Trophoblast cell (in vitro differentiated cells and primary cell): ENCODE results near the gene GPR68.

ENCODE experiments used
- DNase-seq, 2 donors: peaks; one replicate each; pipeline ENCODE4 v3.0.0-alpha.2; 2016
- H2AFZ ChIP-seq: 2 replicates; pipeline ENCODE4 v1.6.1; 2013; ENCODE audit warnings: low read length, moderate library complexity, mild to moderate bottlenecking; ENCODE audit not compliant: insufficient read depth, poor library complexity
- H2AK5ac ChIP-seq: 2 replicates; pipeline ENCODE4 v1.6.1; 2013; ENCODE audit warnings: mild to moderate bottlenecking, low read length
- H2BK120ac ChIP-seq: 2 replicates; pipeline ENCODE4 v1.6.1; 2013; ENCODE audit warnings: low read length, mild to moderate bottlenecking, moderate library complexity; ENCODE audit not compliant: insufficient read depth, poor library complexity
- H2BK12ac ChIP-seq: 2 replicates; pipeline ENCODE4 v1.6.1; 2013; ENCODE audit warnings: mild to moderate bottlenecking, low read length, moderate library complexity
- H2BK5ac ChIP-seq: 2 replicates; pipeline ENCODE4 v1.6.1; 2013; ENCODE audit warnings: low read length, low read depth, moderate library complexity, mild to moderate bottlenecking; ENCODE audit not compliant: poor library complexity
- H3K14ac ChIP-seq: 2 replicates; pipeline ENCODE4 v1.6.1; 2013; ENCODE audit warnings: mild to moderate bottlenecking, low read length
- H3K18ac ChIP-seq: 2 replicates; pipeline ENCODE4 v1.6.1; 2013; ENCODE audit warnings: mild to moderate bottlenecking, low read length
- H3K23ac ChIP-seq: 2 replicates; pipeline ENCODE4 v1.6.1; 2013; ENCODE audit warnings: low read length
- H3K27ac ChIP-seq: 2 replicates; pipeline ENCODE4 v1.5.1; 2013; ENCODE audit warnings: low read depth, mild to moderate bottlenecking, inconsistent platforms, low read length, moderate library complexity
- H3K27me3 ChIP-seq: 2 replicates; pipeline ENCODE4 v1.6.1; 2013; ENCODE audit warnings: inconsistent platforms, mild to moderate bottlenecking, low read length, moderate library complexity; ENCODE audit not compliant: insufficient read depth
- H3K36me3 ChIP-seq, 2 experiments: 1 replicate in 1 of 2; 2 replicates in 1 of 2; pipeline ENCODE4 v1.6.1; 2013; ENCODE audit warnings: low read length in 2 of 2, mild to moderate bottlenecking in 2 of 2, moderate library complexity in 1 of 2; ENCODE audit not compliant: insufficient read depth in 2 of 2, control insufficient read depth in 1 of 2
- H3K4ac ChIP-seq: 2 replicates; pipeline ENCODE4 v1.6.1; 2013; ENCODE audit warnings: low read depth, mild to moderate bottlenecking, low read length, moderate library complexity
- H3K4me1 ChIP-seq, 2 experiments: 1 replicate in 1 of 2; 2 replicates in 1 of 2; pipeline ENCODE4 v1.6.1; 2013; ENCODE audit warnings: low read length in 2 of 2, mild to moderate bottlenecking in 2 of 2, moderate library complexity in 1 of 2; ENCODE audit not compliant: insufficient read depth in 2 of 2, control insufficient read depth in 1 of 2
- H3K4me2 ChIP-seq: 2 replicates; pipeline ENCODE4 v1.6.1; 2013; ENCODE audit warnings: inconsistent platforms, mild to moderate bottlenecking, low read length, moderate library complexity
- H3K4me3 ChIP-seq: 2 replicates; pipeline ENCODE4 v1.5.1; 2013; ENCODE audit warnings: mild to moderate bottlenecking, low read depth, low read length, inconsistent platforms
- H3K79me1 ChIP-seq: one replicate; pipeline ENCODE4 v1.6.1; 2013; ENCODE audit warnings: low read length
- H3K79me2 ChIP-seq: 2 replicates; pipeline ENCODE4 v1.6.1; 2013; ENCODE audit warnings: low read length, mild to moderate bottlenecking; ENCODE audit not compliant: control insufficient read depth, insufficient read depth, poor library complexity
- H3K9ac ChIP-seq: 2 replicates; pipeline ENCODE4 v1.6.1; 2013; ENCODE audit warnings: mild to moderate bottlenecking, low read length
- H3K9me3 ChIP-seq: 2 replicates; pipeline ENCODE4 v1.6.1; 2013; ENCODE audit warnings: low read depth, mild to moderate bottlenecking, control low read depth, inconsistent platforms, low read length; ENCODE audit not compliant: insufficient read depth
- H4K12ac ChIP-seq: 2 replicates; pipeline ENCODE4 v1.6.1; 2013; ENCODE audit warnings: low read depth, mild to moderate bottlenecking, low read length, moderate library complexity
- H4K8ac ChIP-seq: 2 replicates; pipeline ENCODE4 v1.6.1; 2013; ENCODE audit warnings: low read depth, mild to moderate bottlenecking, low read length, moderate library complexity
- H4K91ac ChIP-seq: one replicate; pipeline ENCODE4 v1.6.1; 2013; ENCODE audit warnings: low read depth, mild to moderate bottlenecking, low read length, moderate library complexity
- WGBS: extraction: QIAGEN DNeasy Blood & Tissue Kit; methylation state at CpG from one replicate; pipeline ENCODE4 v1.1.7; 2013; ENCODE audit warnings: missing lambda C conversion rate; ENCODE audit not compliant: insufficient read length, insufficient coverage; ENCODE audit errors: extremely low coverage; 5-methylcytosine and 5-hydroxymethylcytosine counted together

Gene GPR68

GRCh38 chr14:91256661-91257060 is 12.2 kb upstream of the GPR68 start:
- H3K4ac ChIP-seq: no peak overlapping the region
- no peak for DNase-seq
- peak overlapping the region; percentile 60 for H3K27ac ChIP-seq
- no peaks in the 10 kb centered on the region for H3K79me2 ChIP-seq
- no peak overlapping the region for H2BK12ac ChIP-seq
- no CpG with 5 or more reads among the region's 1 CpG for WGBS
- peaks cover 27% of the 10 kb centered on the region for H3K79me1 ChIP-seq
- H3K14ac ChIP-seq: no peak overlapping the region
- H3K18ac ChIP-seq: no peak overlapping the region
- H3K4me2 ChIP-seq: peak overlapping the region; percentile 28
- no peak overlapping the region for H2BK120ac ChIP-seq
- no peak overlapping the region for H4K8ac ChIP-seq
- no peak overlapping the region for H3K23ac ChIP-seq
- H3K9me3 ChIP-seq: peaks cover 2% of the 10 kb centered on the region
- no peak overlapping the region for H4K12ac ChIP-seq
- no peaks in the 10 kb centered on the region for H3K27me3 ChIP-seq
- H3K4me3 ChIP-seq: no peak overlapping the region
- no peak overlapping the region for H4K91ac ChIP-seq
- peaks cover 22 to 44% of the 10 kb centered on the region in 2 experiments for H3K4me1 ChIP-seq
- no peak overlapping the region for H2BK5ac ChIP-seq
- H3K36me3 ChIP-seq: no peaks in the 10 kb centered on the region
- no peak overlapping the region for H2AK5ac ChIP-seq
- H3K9ac ChIP-seq: no peak overlapping the region
- no peak overlapping the region for H2AFZ ChIP-seq

- H2AFZ ChIP-seq: no peak overlapping the region
- H3K9me3 ChIP-seq: no peaks in the 10 kb centered on the region
- WGBS: no CpG with 5 or more reads among the region's 9 CpGs
Observed at GRCh38 chr14:91255026-91255695, 10.7 kb upstream of the GPR68 start.

GRCh38 chr14:91254461-91254860 is 10.0 kb upstream of the GPR68 start:
- no peak overlapping the region for H2BK5ac ChIP-seq
- peaks cover 33 to 56% of the 10 kb centered on the region in 2 experiments for H3K4me1 ChIP-seq
- H3K27ac ChIP-seq: no peak overlapping the region
- no peaks in the 10 kb centered on the region for H3K9me3 ChIP-seq
- no peak overlapping the region for H3K9ac ChIP-seq
- no peaks in the 10 kb centered on the region for H3K36me3 ChIP-seq
- H3K79me1 ChIP-seq: peaks cover 25% of the 10 kb centered on the region
- H2BK120ac ChIP-seq: no peak overlapping the region
- H2AK5ac ChIP-seq: no peak overlapping the region
- no peak overlapping the region for H3K4ac ChIP-seq
- no peaks in the 10 kb centered on the region for H3K79me2 ChIP-seq
- no peak overlapping the region for H3K4me3 ChIP-seq
- H3K18ac ChIP-seq: no peak overlapping the region
- H4K8ac ChIP-seq: peak overlapping the region; percentile 39
- WGBS: no CpG with 5 or more reads among the region's 3 CpGs
- no peak overlapping the region for H3K4me2 ChIP-seq
- H2BK12ac ChIP-seq: peak overlapping the region; percentile 10
- no peaks in the 10 kb centered on the region for H3K27me3 ChIP-seq
- no peak overlapping the region for H4K91ac ChIP-seq
- peak in 1 of 2 donors; percentile 50 for DNase-seq
- no peak overlapping the region for H2AFZ ChIP-seq
- H3K14ac ChIP-seq: no peak overlapping the region
- no peak overlapping the region for H4K12ac ChIP-seq
- H3K23ac ChIP-seq: no peak overlapping the region

More at GRCh38 chr14:91255026-91255695, 10.7 kb upstream of the GPR68 start:
- H3K27me3 ChIP-seq: no peaks in the 10 kb centered on the region
- peaks cover 29 to 51% of the 10 kb centered on the region in 2 experiments for H3K4me1 ChIP-seq
- H3K27ac ChIP-seq: no peak overlapping the region
- H3K23ac ChIP-seq: peak overlapping the region; percentile 19
- peak overlapping the region; percentile 80 for H2AK5ac ChIP-seq
- H4K91ac ChIP-seq: peak overlapping the region; percentile 68
- peak overlapping the region; percentile 13 for H3K4me3 ChIP-seq
- H3K14ac ChIP-seq: peak overlapping the region; percentile 51
- no peak overlapping the region for H3K4ac ChIP-seq
- no peaks in the 10 kb centered on the region for H3K79me2 ChIP-seq
- no peak overlapping the region for H3K18ac ChIP-seq
- H2BK120ac ChIP-seq: no peak overlapping the region
- H3K36me3 ChIP-seq: no peaks in the 10 kb centered on the region
- no peak overlapping the region for H4K12ac ChIP-seq
- H2BK5ac ChIP-seq: no peak overlapping the region
- H3K79me1 ChIP-seq: peaks cover 27% of the 10 kb centered on the region
- no peak overlapping the region for H3K9ac ChIP-seq
- peak overlapping the region; percentile 89 for H2BK12ac ChIP-seq
- DNase-seq: no peak
- H3K4me2 ChIP-seq: no peak overlapping the region
- peak overlapping the region; percentile 39 for H4K8ac ChIP-seq

- Histone ChIP-seq H3K9me3 (no peaks in the 10 kb centered on the region), H2BK120ac (peak overlapping the region; percentile 0), H3K4me2 (peak overlapping the region; percentile 84), H2AFZ (peak overlapping the region; percentile 9), H3K4me1 (peaks cover 33 to 56% of the 10 kb centered on the region in 2 experiments), H2BK5ac (no peak overlapping the region), H3K18ac (peak overlapping the region; percentile 6), H3K4ac (peak overlapping the region; percentile 0), H4K12ac (peak overlapping the region; percentile 2), H4K8ac (peak overlapping the region; percentile 23), H3K4me3 (peak overlapping the region; percentile 72), H2AK5ac (peak overlapping the region; percentile 14), H3K79me2 (no peaks in the 10 kb centered on the region), H3K14ac (peak overlapping the region; percentile 31), H2BK12ac (peak overlapping the region; percentile 3), H3K79me1 (peaks cover 25% of the 10 kb centered on the region), H3K23ac (no peak overlapping the region), H4K91ac (peak overlapping the region; percentile 59), H3K36me3 (no peaks in the 10 kb centered on the region), H3K27me3 (no peaks in the 10 kb centered on the region), H3K27ac (no peak overlapping the region), H3K9ac (no peak overlapping the region)
- WGBS: no CpG with 5 or more reads among the region's 20 CpGs
- DNase-seq: no peak
Observed at GRCh38 chr14:91253795-91254323, 9.4 kb upstream of the GPR68 start.
